Measurements from ENCODE around the gene MAML3.

The MAML3 gene

GRCh38 chr4:140048419-140048995 is 105.5 kb downstream of the MAML3 start:
- in situ Hi-C loops (cut with MboI; ENCODE audit: low sequenced_read_pairs), result no loop called here

GRCh38 chr4:140047786-140048185 is 106.2 kb downstream of the MAML3 start:
- in situ Hi-C loops (cut with MboI; ENCODE audit: low sequenced_read_pairs), result no loop called here

GRCh38 chr4:140047017-140047640 is 106.9 kb downstream of the MAML3 start:
- in situ Hi-C loops (cut with MboI; ENCODE audit: low sequenced_read_pairs), result no loop called here

DNA sequence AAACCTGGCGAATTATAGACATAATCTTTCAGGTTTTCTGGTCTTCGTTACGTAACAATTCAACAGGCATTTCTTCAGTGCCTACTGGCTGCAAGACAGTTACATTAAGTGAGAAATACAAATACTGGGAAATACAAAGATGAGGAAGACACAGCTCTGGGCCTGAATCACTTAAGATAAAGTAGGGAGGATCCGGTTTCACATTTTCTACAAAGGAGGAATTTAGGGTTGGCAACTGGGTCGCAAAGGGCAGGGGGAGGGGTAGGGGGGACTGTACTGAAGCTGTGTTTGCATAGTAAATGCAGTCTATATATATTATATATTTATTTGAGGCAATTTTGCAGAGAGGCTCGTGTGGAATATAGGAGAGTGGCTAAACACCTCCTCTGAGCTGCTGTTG is 107.4 kb downstream of the MAML3 start:
- in situ Hi-C loops (cut with MboI; ENCODE audit: low sequenced_read_pairs), result no loop called here

DNA sequence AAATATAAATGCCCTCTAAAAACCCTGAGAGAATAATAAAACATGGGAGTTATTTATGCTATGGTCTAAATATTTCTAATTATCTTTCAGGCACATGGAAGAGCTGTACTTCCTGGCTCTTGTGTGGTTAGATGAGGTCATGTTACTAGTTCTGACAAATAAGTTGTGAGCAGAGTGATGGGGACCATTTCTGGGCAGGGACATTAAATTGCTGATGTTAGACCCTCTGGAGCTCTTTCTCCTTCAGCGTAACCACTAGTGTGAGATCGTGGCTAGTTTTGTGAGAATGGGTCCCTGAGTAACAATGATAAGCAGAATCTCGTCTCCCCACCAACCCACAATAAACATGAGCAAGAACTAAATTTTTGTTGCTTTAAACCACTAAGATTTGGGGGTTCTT is 108.0 kb downstream of the MAML3 start:
- in situ Hi-C loops (cut with MboI; ENCODE audit: low sequenced_read_pairs), result no loop called here

- in situ Hi-C loops (cut with MboI; ENCODE audit: low sequenced_read_pairs), result no loop called here
Observed at GRCh38 chr4:140044337-140044902, 109.6 kb downstream of the MAML3 start.

DNA sequence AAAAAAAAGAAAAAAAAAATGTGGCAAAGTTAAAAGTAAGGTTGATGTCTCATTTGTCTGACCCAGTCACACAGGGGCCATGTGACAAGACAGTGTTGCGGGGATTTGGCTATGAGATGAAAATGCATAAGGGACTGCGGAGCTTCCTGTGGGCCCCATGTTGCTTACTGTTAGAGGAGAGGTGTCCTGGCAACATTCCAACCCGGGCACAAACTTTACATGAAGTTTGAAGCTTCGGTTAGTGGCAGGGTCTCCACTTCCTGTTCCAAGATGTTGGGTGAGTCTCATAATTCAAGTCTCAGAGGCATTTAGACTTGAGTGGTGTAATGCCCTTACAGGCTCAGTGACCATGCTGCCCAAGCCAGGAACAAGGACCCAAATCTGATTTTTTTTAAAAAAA is 111.3 kb downstream of the MAML3 start:
- in situ Hi-C loops (cut with MboI; ENCODE audit: low sequenced_read_pairs), result no loop called here

DNA sequence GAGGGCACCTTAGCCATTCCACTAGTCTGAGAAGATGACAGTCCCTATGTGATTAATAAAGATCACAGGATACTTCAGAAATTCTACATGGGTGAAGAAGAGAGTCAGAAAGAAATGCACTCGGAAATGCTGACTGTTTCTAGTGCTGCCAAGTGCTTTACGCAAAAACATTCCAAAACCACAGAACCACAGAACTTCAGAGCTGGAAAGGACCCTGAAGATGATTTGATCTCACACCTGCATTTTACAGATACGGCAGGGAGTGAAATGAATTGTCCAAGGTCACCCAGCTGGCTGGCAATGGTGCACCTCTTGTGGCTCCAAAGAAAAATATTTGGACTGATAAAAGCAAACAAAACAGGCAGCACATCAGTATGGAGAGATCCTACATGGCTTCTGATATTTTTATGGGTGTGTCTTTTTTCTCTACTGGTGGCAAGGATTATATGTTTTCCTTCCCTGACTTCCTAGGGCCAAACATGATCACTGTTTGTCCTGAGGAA is 115.9 kb downstream of the MAML3 start:
- in situ Hi-C loops (cut with MboI; ENCODE audit: low sequenced_read_pairs), result no loop called here

DNA sequence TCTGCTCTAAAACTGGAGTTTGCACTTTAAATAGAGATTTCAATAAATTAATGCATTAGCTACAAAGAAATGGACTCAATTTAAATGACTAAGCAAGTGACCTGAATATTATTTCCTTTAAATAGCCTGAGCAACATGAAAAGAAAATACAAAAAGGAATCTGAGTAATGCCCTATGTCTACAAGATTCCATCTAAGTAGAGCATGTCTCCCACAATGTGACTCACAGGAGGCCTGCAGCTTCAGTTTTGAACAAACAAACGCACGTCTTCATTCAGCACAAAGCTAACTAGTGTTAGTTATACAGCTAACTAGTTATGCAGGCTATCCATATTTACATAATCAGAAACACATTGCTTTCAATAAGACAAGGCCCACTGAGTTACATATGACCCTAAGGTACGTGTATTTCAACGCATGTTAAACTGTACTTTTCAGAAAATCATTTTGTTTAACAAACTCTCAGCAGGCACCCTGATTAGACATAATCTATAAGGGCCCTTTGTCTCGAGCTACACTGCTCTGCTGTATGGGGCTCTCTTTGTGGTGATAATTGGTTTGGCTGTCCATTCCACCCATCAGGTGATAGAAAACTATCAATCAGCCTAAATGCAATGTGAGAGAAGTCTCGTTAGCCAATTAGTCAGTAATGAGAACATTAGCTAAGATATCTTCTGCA is 116.5 kb downstream of the MAML3 start:
- in situ Hi-C loops (cut with MboI; ENCODE audit: low sequenced_read_pairs), result no loop called here

- in situ Hi-C loops (cut with MboI; ENCODE audit: low sequenced_read_pairs), result no loop called here
Observed at GRCh38 chr4:140031706-140032105, 122.3 kb downstream of the MAML3 start.

- in situ Hi-C loops (cut with MboI; ENCODE audit: low sequenced_read_pairs), result no loop called here
Observed at GRCh38 chr4:140031061-140031460, 122.9 kb downstream of the MAML3 start.

- in situ Hi-C loops (cut with MboI; ENCODE audit: low sequenced_read_pairs), result no loop called here
Observed at GRCh38 chr4:140028676-140029517, 125.1 kb downstream of the MAML3 start.

DNA sequence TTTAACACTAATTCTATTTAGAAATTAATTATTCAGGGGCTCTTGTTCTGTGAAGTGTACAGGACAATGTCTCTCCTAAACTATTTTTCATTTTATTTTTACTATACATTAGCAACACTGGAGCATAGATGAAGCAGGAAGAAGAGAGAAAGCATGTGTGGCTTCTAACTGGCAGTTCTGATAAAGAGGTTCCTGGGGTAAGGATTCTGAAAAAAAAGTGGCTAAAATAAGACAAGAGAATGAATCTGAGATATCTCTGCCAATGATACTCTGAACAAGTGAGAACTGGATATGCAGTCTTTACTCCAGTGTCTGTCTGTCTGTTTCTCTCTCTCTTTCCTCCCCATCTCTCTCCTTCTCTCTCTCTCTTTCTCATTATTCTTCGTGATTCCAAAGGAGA is 125.9 kb downstream of the MAML3 start:
- in situ Hi-C loops (cut with MboI; ENCODE audit: low sequenced_read_pairs), result no loop called here

DNA sequence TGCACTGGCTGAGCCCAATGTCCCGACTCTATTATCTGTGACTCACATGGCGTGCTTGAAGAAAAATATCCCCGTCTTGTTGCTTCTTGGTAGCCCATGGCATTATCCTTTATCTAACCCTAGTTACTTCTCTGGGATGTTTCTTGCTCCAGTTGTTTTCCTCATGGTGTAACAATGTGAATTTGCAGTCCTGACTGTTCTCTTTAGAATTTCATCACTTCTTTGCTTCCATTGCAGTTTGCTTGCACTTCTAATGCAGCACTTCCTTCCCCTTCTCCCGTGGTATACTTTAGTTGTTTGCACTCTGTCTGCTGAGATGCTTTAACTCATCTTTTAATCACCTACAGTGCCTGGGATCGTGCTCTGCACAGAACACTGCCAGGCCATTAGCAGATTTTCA is 126.9 kb downstream of the MAML3 start:
- in situ Hi-C loops (cut with MboI; ENCODE audit: low sequenced_read_pairs), result no loop called here

GRCh38 chr4:140025470-140025869 is 128.5 kb downstream of the MAML3 start:
- in situ Hi-C loops (cut with MboI; ENCODE audit: low sequenced_read_pairs), result no loop called here

GRCh38 chr4:140020457-140021361 is 133.3 kb downstream of the MAML3 start:
- in situ Hi-C loops (cut with MboI; ENCODE audit: low sequenced_read_pairs), result no loop called here

DNA sequence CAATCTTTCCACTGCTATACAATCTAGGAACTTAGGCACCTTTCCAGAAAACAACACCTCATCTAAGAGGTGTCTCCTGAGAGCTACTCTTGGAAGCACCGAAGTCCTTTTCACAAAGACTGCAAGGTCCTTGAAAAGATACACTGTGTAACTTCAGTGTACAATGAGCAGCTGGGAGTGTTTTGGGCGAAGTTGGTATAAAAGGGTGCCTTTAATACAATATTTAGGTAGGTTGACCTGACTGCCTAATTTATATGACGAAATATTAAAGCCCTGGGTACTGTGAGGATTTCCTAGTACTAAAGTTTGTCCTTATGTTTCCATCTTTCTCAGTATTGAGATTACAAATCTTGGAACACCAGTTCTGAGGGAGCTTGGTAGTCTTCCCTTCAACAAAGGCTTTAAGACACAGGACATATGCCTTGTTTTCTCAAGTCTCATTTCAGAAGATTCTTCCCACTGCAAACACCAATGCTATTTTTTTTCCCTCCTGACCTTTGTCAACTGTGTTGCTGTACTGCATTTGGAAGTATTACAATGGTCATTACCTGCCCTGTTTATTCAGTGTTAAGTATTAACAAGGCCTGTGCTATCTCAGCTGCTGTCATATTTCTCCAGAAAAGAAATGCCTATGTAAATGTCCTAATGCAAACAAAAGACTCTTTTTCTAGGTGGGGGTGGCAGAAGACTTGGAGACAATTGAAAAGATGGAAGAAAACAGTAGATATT is 134.2 kb downstream of the MAML3 start:
- in situ Hi-C loops (cut with MboI; ENCODE audit: low sequenced_read_pairs), result no loop called here

GRCh38 chr4:140018931-140019618 is 134.9 kb downstream of the MAML3 start:
- in situ Hi-C loops (cut with MboI; ENCODE audit: low sequenced_read_pairs), result no loop called here

DNA sequence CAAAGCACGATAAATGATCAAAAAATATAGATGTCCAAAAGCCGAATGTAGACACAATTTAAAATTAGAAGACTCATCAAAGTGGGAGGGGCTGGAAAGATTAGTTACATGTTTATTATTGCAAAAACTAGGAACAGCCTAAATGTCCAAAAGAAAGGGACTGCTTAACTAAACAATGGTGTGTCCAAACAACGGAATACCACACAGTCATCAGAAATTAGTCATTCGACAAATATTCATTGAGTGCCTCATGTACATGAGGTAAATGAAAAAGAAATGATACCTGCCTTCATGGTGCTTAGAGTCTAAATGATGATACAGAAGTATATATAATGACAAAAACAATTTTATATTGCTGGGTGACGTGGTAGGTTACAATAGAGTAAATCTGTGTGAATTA is 139.7 kb downstream of the MAML3 start:
- in situ Hi-C loops (cut with MboI; ENCODE audit: low sequenced_read_pairs), result no loop called here
